IPS-11a (cell line): Measurements from ENCODE around the gene PPL.
"Not testable (repeated sequence)": the region's sequence is repeated elsewhere in the genome, so short reads cannot be mapped to it uniquely, and the experiment has no call there.

ENCODE experiments used
- H3K4me3 ChIP-seq: one replicate; pipeline ENCODE4 v1.5.1; 2013; ENCODE audit warnings: low read depth, low read length, control low read depth

Gene PPL

DNA sequence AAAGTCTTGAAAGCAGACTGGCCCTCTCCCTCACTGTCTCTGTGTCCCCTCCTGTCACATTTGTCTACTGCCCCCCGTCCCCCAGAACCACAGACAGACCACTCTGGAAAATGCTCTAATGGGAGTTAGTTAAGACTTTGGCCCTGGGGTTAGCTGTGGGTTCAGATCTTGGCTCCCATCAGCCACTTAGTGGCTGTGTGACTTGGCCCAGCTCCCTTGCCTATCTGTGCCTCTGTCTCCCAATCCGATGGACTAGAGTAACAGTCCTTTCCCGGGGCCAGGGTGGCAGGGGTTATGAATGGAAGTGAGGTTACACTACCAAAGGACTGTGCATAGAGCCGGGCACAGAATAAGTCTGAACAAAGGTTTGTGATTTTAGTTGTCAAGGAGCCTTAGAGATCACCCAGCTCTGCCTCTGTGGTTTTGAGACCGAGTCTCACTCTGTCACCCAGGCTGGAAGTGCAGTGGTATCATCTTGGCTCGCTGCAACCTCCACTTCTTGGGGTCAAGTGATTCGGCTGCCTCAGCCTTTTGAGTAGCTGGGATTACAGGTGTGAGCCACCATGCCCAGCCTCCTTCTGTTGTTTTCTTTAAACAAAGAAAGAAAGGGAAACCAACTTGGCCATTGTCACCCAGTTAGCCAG is 23.7 kb downstream of the PPL start:
- no peak overlapping the region for H3K4me3 ChIP-seq

DNA sequence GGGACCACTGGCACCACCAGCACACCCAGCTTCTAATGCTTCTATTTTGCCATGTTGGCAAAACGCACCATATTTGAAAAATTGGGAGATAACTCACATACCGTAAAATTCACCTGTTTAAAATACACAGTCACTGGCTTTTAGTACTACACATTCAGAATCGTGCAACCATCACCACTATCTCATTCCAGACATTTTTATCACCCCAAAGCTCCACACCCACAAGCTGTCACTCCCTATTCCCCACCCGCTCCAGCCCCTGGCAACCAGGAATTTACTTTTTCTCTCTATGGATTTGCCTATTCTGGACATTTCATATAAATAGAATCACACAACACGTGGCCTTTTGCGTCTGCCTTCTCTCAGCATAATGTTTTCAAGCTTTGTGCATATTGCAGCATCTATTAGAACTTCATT is 25.0 kb downstream of the PPL start:
- no peak overlapping the region for H3K4me3 ChIP-seq

DNA sequence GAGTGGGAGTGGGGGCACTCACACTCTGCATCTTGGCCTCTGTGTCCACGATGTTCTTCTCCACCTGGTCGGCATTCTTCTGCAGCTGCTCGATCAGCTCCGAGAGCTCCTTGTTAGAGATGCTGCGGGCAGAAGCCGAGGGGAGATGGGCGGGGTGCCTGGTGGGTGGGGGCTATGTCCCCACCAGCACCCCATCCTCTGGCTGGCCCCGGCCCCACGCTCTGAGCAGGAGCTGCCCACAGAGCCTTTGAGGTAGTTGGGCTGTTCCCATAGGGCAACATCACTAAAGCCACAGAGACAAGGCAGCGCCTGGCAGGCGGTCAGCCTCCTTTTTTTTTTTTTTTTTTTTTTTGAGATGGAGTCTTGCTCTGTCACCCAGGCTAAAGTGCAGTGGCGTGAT is 26.1 kb downstream of the PPL start:
- no peak overlapping the region for H3K4me3 ChIP-seq

DNA sequence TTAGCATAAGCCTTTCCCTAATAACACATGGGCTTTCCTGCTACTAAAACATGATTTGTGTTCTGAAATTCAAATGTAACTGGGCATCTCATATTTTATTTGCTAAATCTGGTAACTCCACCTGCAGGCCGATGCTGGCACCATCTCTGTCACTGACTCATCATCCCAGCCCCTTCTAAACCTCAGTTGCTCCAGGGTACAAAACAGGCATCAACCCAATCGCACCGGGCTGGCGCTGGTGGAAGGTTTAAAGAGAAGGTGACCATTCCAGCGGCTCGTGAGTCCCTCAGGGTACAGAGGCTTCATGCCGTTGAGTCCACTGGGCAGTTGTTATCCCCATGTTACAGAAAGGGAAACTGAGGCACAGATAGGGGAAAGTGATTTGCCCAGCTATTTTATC is 27.1 kb downstream of the PPL start:
- no peak overlapping the region for H3K4me3 ChIP-seq

DNA sequence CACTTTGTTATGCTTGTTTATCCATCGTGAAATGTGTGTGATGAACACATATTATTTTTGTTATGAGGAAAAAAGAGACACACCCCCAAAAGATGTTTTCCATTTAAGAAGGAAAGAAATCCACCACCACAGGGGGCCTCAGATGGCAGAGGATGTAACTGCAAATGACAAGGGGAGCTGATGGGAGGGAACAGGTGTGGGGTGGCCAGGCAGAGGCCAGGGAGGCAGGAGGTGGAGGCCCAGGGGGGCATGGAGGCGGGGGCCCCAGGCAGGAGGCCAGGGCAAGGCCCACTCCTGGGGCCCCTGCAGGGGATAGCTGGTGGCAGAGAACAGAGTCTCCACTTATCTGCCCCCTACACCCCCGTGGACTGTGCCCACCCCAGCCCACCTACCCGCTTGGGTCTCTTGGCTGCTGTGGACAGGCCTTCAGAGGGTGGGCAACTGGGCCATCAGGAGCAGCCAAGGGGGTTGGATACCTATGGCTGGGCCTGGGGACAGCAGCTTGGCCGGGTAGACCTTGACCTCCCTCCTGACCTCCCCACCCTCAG is 28.0 kb downstream of the PPL start:
- no peak overlapping the region for H3K4me3 ChIP-seq

DNA sequence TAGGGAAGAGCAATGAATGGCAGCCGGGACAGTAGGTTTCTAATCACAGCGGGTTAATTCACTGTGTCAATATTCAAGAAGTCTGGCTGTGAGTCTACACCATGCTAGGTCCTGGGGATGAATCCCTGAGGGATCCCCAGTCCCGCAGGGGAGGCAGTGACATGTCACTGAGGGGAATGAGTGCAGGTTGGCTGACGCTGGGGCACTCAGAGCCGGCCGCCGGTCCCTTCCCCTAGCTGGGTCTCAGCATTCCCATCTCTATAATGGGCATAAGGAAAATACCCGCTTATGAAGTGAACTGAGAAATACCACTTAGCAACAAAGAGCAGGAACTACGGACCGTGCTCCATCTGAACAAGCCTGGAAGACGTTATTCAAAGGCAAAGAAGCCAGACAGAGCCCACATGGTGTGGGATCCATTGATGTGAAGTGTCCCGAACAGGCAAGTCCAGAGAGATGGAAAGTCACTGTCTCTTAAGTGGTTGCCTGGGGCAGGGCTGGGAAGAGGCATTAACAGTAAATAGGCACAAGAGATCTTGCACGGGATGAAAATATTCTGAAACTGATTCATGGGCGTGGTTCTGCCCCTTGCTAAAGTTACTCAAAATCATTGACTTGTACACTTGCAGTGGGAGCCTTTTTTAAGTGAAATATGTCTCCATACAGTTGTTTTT is 31.9 kb downstream of the PPL start:
- H3K4me3 ChIP-seq, result no peak overlapping the region

DNA sequence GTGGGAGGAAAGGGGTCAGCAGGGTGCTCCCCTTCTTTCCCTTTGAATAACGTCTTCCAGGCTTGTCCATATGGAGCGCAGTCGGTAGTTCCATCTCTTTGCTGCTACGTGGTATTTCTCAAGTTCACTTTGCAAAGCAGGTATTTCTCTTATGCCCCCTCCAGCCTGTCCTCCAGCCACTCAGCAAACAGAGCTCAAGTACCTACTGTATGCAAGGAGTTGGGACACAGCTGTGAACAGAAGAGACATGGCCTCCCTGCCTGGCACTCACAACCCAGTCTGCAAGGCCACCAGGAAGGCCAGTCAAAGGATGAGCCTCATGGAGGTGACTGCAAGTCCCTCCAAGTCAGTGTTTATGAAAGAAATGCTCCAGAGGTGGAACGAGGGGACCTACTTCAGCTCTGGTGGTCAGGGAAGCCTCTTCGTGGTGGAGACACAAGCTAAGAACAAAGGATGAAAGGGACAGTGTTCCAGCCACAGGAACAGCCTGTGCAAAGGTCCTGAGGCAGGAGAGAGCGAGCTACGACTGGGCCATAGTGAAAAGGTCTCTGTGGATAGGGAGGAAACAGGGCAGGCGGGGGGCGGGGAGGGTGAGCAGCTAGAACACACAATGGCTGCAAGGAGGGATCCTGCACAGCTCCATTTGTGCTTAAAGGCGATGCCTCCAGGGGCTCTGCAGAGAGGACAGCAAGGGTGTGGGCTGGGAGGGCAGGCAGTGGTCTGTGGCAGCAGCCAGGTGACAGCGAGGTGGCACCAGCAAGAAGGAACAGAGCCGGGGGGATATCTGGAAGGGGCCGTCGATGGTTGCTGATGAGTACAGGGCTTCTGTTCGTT is 32.6 kb downstream of the PPL start:
- H3K4me3 ChIP-seq, result no peak overlapping the region

DNA sequence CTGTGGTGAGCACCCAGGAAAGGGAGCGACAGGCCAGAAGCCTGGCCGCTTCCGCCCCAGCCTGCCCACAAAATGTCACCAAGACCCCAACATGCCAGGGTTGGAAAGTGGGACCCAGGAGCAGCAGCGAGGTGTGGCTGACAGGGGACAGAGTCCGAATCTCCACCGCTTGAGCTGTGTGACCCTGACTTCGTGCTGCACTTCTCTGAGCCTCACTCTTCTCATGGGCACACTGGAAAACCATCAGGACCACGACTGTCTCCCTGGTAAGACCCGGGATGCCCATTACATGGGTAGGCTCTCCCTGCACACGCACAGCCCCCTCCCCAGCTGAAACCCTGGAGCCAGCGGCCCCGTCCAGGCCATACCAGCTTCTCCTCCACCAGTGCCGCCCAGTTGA is 34.9 kb downstream of the PPL start:
- H3K4me3 ChIP-seq, result no peak overlapping the region

DNA sequence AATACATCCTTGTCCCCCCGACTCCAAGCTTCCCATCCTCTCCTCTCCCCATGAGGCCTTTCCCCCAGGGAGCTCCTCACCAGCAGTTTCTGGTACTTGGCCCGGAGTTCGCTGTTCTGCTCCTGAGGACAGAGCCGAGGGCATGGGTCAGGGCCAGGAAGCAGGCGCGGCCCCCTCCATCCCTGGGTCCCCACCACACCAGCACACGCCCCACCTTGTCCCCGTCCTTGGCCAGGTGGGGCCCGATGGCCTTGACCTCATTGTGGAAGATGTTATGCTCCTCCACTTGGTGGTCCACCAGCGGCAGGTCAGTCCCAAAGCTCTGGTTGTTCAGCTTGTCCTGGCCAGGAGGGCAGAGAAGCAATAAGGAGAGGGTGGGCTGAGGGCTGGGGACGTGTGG is 36.2 kb downstream of the PPL start:
- no peak overlapping the region for H3K4me3 ChIP-seq

DNA sequence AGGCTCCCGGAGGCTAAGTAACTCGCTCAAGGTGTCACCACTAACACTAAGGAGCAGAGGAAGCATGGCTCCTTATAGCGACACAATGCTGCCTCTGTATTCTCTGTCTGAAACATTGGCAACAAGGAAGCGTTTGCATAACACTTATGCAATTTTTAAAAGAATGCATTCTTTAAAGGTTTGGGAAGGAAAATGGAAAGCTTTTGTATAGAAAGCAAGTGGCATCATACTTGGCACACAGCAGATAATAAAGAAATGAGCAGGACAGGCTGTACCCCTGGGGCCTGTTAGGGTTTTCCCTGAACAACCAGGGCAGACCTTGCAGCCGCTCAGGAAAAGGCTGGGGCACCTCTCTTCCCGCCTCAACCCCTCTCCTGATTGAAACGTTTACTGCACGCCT is 36.9 kb downstream of the PPL start:
- H3K4me3 ChIP-seq, result no peak overlapping the region

DNA sequence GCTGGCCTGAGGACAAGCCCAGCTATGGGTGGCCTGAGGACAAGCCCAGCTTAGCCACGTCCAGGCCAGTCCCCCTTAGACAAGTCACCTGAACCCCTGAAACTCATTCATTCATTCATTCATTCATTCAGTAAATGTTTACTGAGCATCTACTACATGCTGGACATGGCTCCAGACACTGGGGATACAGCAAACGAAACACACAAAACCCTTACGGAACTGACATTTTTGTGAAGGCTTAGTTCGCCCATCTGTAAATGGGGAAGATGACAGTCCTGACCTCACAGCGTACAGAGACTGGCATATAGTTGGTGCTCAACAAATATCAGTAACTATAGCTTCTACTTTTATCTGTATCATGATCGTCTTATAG is 37.5 kb downstream of the PPL start:
- H3K4me3 ChIP-seq, result no peak overlapping the region

DNA sequence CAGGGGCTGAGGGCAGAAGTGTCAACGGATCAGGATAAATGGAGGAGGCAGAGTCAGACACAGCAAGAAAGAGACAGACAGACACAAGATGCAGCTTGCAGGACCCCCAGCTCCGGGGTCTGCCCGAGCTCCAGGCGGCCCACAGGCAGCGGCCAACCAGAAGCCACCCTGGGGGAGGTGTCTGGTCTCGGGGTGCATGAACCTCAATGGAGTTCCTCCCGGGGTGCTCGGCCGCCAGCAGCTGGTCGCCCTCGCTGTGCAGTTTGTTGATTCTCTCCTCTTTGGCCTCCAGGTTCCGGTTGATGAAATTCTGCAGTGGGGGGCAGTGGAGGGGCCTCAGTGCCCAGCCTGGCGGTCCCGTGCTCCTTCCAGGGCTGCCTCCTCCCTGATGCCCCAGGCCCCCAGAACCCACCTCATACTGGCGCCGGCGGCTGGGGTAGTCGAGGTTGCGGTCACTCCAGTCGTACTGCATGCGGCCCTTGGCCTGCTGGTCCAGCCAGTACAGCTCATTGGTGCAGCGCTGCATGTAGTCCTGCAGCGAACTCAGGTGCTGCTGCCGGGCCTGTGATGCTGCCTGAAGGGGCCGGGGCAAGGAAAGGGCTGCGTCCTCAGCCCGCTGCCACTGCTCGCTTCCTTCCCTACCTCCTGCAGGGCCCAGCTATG is 38.0 kb downstream of the PPL start:
- no peak overlapping the region for H3K4me3 ChIP-seq

DNA sequence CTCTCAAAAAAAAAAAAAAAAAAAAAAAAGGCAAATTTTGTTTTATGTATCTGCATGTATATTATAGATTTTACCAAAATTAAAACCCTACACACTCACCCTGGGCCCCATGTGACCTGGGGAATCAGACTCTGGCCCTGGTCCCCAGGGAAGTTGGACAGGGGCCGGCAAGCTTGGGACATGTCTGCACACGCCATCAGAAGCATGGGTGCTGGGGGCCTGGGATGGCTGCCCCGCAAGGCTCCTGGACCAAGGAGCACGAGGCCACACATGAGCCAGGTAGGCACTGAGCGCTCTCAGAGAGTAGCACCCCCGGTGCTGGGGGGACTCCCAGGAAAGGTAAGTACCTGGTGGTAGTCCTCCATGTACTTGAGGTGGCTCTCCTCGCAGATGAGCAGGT is 39.6 kb downstream of the PPL start:
- no peak overlapping the region for H3K4me3 ChIP-seq

DNA sequence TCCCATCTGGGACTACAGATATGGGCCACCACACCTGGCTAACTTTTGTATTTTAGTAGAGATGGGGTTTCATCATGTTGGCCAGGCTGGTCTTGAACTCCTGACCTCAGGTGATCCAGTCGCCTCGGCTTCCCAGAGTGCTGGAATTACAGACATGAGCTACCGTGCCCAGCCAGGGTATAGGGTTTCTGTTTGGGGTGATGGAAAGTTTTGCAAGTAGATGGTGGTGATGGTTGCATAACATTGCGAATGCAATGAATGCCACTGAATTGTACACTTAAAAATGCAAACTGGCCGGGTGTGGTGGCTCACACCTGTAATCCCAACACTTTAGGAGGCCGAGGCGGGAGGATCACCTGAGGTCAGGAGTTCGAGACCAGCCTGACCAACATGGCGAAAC is 40.2 kb downstream of the PPL start:
- not testable (repeated sequence) for H3K4me3 ChIP-seq

DNA sequence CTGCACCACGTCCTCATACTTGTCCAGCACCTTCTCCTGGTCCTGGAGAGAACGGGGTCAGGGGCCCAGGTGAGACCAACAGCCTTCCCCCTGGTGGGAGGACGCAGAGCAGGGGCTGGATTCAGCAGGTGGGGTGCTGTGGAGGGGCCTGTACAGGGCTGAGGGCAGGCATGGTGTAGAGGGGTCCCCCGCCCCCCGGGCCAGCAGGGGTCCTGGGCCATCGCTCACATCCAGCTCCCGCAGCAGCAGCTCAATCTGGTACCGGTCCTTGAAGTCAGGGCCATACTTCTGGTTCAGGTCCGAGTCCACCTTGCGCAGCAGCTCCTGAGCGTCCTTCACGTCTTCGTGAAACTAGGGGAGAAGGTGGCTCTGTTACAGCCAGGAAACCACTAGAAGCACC is 41.6 kb downstream of the PPL start:
- H3K4me3 ChIP-seq, result no peak overlapping the region

DNA sequence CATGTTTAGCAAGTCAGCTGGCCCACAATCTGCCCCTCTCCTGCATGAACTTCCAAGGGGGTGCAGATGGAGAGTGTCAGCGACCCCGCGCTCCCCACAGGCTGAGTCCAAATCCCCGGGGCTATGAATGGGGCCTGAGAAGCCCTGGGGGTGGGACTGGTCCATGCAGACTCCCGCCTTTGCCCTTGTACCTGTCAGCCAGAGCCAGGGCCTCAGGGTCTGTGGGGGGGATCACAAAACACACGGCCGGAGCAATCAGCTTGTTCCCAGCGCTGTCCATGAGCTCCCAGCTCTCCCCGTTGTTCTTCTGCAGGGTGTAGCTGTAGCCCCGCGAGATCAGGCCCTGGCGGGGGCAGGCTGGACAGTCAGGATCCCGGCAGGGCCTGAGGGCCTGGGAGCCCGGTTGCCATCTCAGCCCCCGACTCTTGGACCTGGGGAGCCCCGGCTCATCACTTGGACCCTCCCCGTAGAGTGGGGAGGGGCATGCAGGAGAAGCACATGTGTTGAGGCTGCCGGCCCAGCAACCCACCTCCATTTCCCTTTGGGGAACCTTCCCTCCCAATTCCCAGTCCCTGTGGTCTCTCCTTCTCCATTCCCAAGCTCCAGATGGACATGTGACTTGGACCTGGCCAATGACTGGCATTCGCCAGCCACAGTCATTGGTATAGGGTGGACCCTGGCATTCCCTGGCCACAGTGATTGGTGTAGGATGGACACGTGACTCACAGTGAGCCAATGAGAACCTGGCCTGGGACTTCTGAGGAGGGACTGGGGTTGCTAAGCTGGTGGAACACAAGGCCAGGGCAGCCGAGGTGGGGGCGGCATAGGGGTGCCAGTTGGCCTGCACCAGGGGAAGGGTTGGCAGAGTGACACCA is 42.4 kb downstream of the PPL start:
- H3K4me3 ChIP-seq, result no peak overlapping the region

DNA sequence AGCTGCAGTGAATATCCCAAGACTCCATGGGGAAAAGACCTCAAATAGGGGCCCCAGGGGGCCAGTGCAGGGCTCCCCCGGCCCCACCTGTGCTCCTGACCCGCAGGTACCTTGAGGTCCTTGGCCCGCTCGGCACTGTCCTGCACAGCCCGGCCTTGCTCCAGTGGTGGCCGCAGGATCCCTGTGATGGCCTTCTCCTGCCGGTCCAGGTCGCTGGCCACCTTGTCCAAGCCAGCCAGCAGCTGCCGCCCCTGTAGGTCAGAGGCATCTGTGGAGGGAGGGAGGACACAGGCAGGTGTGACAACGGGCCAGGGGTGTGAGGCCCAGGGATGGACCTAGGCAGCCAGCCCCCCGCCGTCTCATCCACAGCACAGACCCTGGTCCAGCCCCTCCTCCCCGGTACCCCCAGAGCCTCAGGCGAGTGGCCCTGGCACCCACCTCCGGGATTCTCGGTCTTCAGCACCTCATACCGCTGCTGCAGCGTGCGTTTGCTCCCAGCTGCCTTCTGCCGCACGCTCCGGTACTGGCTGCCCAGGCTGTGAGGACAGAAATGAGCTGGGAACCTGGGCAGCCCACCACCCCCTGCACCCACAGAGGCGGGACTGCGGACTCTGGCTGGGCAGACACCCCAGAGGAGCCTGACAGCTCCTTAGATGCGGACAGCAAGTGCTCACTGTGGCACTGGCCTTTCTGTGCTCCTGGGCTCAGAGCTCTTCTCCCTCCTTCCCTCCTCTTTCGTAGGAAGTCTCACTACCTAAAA is 43.7 kb downstream of the PPL start:
- no peak overlapping the region for H3K4me3 ChIP-seq

DNA sequence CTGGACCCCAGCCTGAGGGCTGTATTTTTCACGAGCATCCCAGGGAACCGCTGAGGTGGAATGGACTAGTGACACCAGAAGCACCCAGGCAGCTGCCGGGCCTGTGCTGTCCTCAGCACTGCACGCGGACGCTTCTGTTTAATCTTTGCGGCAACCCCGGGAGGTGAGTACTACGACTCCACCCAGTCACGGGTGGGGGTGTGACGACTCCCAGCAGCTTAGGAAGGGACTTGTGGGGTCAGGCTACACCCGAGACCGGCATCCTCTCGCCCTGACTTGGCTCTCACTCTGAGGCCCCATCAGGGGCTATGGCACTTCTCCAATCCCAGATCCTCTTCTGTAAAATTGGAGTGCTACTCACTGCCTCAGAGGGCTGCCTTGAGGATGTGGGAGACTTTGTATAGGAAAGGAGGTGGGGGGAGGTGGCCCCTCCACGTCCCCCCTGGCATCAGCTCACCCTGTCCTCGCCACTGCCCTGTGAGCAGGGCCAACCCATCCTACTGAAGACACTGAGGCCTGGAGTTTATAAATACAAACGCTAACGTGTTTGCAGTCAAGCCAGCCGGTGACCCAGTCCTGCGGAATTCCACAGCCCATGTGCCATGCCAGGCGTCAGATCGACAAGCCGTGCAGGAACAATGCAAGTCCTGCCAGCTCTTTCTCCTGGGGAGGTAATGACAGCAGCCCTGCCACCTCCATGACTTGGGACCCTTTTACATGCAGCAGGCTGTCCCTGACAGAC is 44.4 kb downstream of the PPL start:
- no peak overlapping the region for H3K4me3 ChIP-seq

DNA sequence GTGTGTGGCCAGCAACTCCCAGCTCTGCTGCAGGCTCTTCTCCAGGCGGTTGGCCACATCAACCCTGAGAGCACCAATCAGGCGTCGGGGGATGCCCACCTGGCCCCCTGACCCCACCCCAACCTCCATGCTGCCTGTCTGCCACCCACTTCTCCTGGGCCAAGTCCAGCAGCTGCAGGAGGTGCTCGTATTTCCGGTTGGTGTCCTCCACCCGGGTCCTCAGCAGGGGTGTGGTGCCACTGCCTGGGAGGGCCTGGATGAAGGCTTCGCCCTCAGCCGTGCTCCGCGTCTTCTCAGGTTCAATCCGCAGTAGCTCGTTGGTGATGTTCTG is 45.1 kb downstream of the PPL start:
- no peak overlapping the region for H3K4me3 ChIP-seq
